ENCODE results near the gene DDX39B. TPM values are rescaled to one million over a fixed set of nuclear protein-coding genes. Genes with fewer than 3 reads are reported as not detected.

Gene DDX39B
- total RNA-seq, 1 experiment from 2014 or later = 813 TPM

DNA sequence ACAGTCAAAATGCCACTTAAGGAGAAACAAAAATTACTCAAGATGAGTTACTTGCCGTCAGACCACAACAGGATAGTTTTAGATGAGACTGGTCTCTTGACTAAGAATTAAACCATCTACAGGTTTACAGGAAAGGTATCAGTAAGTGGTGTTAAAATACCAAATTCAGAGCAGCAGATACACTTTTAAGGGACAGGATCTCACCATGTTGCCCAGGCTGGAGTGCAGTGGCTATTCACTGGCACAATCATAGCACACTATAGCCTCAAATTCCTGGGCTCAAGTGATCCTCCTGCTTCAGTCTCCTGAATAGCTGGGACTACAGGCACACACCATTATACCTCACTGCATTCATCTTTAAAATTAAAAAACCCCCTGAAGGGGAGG, 8.4 kb downstream of the DDX39B start:
- Histone ChIP-seq H3K56ac (ENCODE audit: insufficient read length, low read depth, low read length) (no peak overlapping the region), H2AK5ac (ENCODE audit: insufficient read length, low read length) (no peak overlapping the region), H2BK5ac (ENCODE audit: insufficient read length, low read length) (no peak overlapping the region), H3T11ph (ENCODE audit: low read length) (no peak overlapping the region), H4K91ac (ENCODE audit: insufficient read length, low read depth, low read length) (no peak overlapping the region), H3K23ac (ENCODE audit: insufficient read length, low read depth, low read length) (no peak overlapping the region), H4K5ac (ENCODE audit: insufficient read length, low read depth, low read length) (no peak overlapping the region), H3K27ac (ENCODE audit: insufficient read length, low read depth, low read length) (no peak overlapping the region), H3K4me1 (ENCODE audit: insufficient read depth, low read length) (no peaks in the 10 kb centered on the region; the same call in 1 of the 2 replicates), H3K79me2 (ENCODE audit: insufficient read depth, low read length) (peaks cover 2% of the 10 kb centered on the region; the same call in 1 of the 2 replicates), H3K9ac (ENCODE audit: extremely low read depth, insufficient read length, low read length) (no peak overlapping the region), H2BK12ac (ENCODE audit: insufficient read length, low read depth, low read length) (no peak overlapping the region), H3K27me3 (ENCODE audit: insufficient read depth, low read length) (no peaks in the 10 kb centered on the region), H2BK15ac (ENCODE audit: low read depth, low read length) (no peak overlapping the region), H4K8ac (replicated peaks; ENCODE audit: insufficient read length, low read depth, low read length) (no peak overlapping the region), H2AFZ (ENCODE audit: low read length) (no peak overlapping the region), H3K18ac (ENCODE audit: insufficient read length, low read depth, low read length) (no peak overlapping the region), H3K9me3 (ENCODE audit: control insufficient read depth, low read depth, low read length) (no peaks in the 10 kb centered on the region), H4K20me1 (ENCODE audit: control insufficient read depth, insufficient read depth, insufficient read length) (peaks cover 4% of the 10 kb centered on the region), H3K4ac (ENCODE audit: low read depth, low read length) (no peak overlapping the region), H3K79me1 (ENCODE audit: insufficient read depth, low read depth, low read length, poor library complexity, severe bottlenecking) (peaks cover 11% of the 10 kb centered on the region), H2BK20ac (ENCODE audit: low read depth, low read length, poor library complexity, severe bottlenecking) (no peak overlapping the region), H3K14ac (ENCODE audit: insufficient read depth, low read length) (no peak overlapping the region), H2BK120ac (ENCODE audit: low read depth, low read length, poor library complexity, severe bottlenecking) (no peak overlapping the region), H3K23me2 (ENCODE audit: insufficient read length, low read depth, low read length, poor library complexity, severe bottlenecking) (no peaks in the 10 kb centered on the region), H3K4me2 (ENCODE audit: insufficient read depth, insufficient read length, low read length) (no peak overlapping the region)
- Mint-ChIP-seq H3K36me3 (ENCODE audit: insufficient read depth in 1 of 3, low read depth in 3 of 3) (peaks cover 75 to 90% (median 85%) of the 10 kb centered on the region in 3 experiments), H3K4me1 (peaks cover 28 to 39% of the 10 kb centered on the region in 2 experiments), H3K4me3 (no peak overlapping the region), H3K27ac (peak overlapping the region in 2 of 3 experiments; percentile 38 to 40; a peak in 2 of 7 replicates), H3K27me3 (ENCODE audit: low read depth) (no peaks in the 10 kb centered on the region), H3K9me3 (no peaks in the 10 kb centered on the region)
- WGBS (ENCODE audit: extremely low coverage, insufficient read length, low lambda C conversion rate) = no CpG with 5 or more reads among the region's 1 CpG
- TF ChIP-seq, protein P1, sequence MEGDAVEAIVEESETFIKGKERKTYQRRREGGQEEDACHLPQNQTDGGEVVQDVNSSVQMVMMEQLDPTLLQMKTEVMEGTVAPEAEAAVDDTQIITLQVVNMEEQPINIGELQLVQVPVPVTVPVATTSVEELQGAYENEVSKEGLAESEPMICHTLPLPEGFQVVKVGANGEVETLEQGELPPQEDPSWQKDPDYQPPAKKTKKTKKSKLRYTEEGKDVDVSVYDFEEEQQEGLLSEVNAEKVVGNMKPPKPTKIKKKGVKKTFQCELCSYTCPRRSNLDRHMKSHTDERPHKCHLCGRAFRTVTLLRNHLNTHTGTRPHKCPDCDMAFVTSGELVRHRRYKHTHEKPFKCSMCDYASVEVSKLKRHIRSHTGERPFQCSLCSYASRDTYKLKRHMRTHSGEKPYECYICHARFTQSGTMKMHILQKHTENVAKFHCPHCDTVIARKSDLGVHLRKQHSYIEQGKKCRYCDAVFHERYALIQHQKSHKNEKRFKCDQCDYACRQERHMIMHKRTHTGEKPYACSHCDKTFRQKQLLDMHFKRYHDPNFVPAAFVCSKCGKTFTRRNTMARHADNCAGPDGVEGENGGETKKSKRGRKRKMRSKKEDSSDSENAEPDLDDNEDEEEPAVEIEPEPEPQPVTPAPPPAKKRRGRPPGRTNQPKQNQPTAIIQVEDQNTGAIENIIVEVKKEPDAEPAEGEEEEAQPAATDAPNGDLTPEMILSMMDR (conservative IDR thresholded peaks at IDR 0.05) = no peak
- DNase-seq = no peak
